ENCODE results near the gene IFFO2.

The IFFO2 gene

GRCh38 chr1:18950401-18951026, 6.0 kb downstream of the IFFO2 start:
- H3K4me3 ChIP-seq (ENCODE audit: insufficient read length, low read depth): no peak overlapping the region
- H3K4me1 ChIP-seq (ENCODE audit: insufficient read depth, insufficient read length): peaks cover 32% of the 10 kb centered on the region
- peaks cover 25% of the 10 kb centered on the region for H3K36me3 ChIP-seq (ENCODE audit: insufficient read depth, insufficient read length, low read length)
- TF ChIP-seq ZNF274 (IDR thresholded peaks at IDR 0.05; ENCODE audit: low read depth, low read length) (no peak), SUZ12 (IDR thresholded peaks at IDR 0.05; ENCODE audit: extremely low read depth, insufficient read depth, insufficient read length) (no peak), YY1 (IDR thresholded peaks at IDR 0.05; ENCODE audit: insufficient read depth, insufficient read length) (no peak)
- no peak for DNase-seq (ENCODE audit: low read depth, low spot score)
- no peaks in the 10 kb centered on the region for H3K9me3 ChIP-seq (ENCODE audit: insufficient read depth, low read length)
- peaks cover 4% of the 10 kb centered on the region for H3K27me3 ChIP-seq (ENCODE audit: insufficient read depth, insufficient read length)
- H3K9ac ChIP-seq (ENCODE audit: insufficient read length, low read depth): peak overlapping the region; percentile 56

GRCh38 chr1:18949686-18950400, 6.6 kb downstream of the IFFO2 start:
- no peak for DNase-seq (ENCODE audit: low read depth, low spot score)
- peaks cover 37% of the 10 kb centered on the region for H3K4me1 ChIP-seq (ENCODE audit: insufficient read depth, insufficient read length)
- TF ChIP-seq ZNF274 (IDR thresholded peaks at IDR 0.05; ENCODE audit: low read depth, low read length): no peak
- TF ChIP-seq SUZ12 (IDR thresholded peaks at IDR 0.05; ENCODE audit: extremely low read depth, insufficient read depth, insufficient read length): no peak
- TF ChIP-seq YY1 (IDR thresholded peaks at IDR 0.05; ENCODE audit: insufficient read depth, insufficient read length): no peak

GRCh38 chr1:18948913-18949685, 7.4 kb downstream of the IFFO2 start:
- no peak for DNase-seq (ENCODE audit: low read depth, low spot score)
- peaks cover 39% of the 10 kb centered on the region for H3K4me1 ChIP-seq (ENCODE audit: insufficient read depth, insufficient read length)
- no peak overlapping the region for H3K4me3 ChIP-seq (ENCODE audit: insufficient read length, low read depth)
- H3K9me3 ChIP-seq (ENCODE audit: insufficient read depth, low read length): no peaks in the 10 kb centered on the region
- TF ChIP-seq YY1 (IDR thresholded peaks at IDR 0.05; ENCODE audit: insufficient read depth, insufficient read length) (no peak), ZNF274 (IDR thresholded peaks at IDR 0.05; ENCODE audit: low read depth, low read length) (no peak), SUZ12 (IDR thresholded peaks at IDR 0.05; ENCODE audit: extremely low read depth, insufficient read depth, insufficient read length) (no peak)
- no peaks in the 10 kb centered on the region for H3K27me3 ChIP-seq (ENCODE audit: insufficient read depth, insufficient read length)
- H3K36me3 ChIP-seq (ENCODE audit: insufficient read depth, insufficient read length, low read length): peaks cover 21% of the 10 kb centered on the region
- peak overlapping the region; percentile 37 for H3K9ac ChIP-seq (ENCODE audit: insufficient read length, low read depth)

More at GRCh38 chr1:18949686-18950400, 6.6 kb downstream of the IFFO2 start:
- Histone ChIP-seq H3K9me3 (ENCODE audit: insufficient read depth, low read length) (no peaks in the 10 kb centered on the region), H3K9ac (ENCODE audit: insufficient read length, low read depth) (peak overlapping the region; percentile 56), H3K36me3 (ENCODE audit: insufficient read depth, insufficient read length, low read length) (peaks cover 25% of the 10 kb centered on the region), H3K27me3 (ENCODE audit: insufficient read depth, insufficient read length) (no peaks in the 10 kb centered on the region), H3K4me3 (ENCODE audit: insufficient read length, low read depth) (no peak overlapping the region)

GRCh38 chr1:18948048-18948912, 8.2 kb downstream of the IFFO2 start:
- no peak for TF ChIP-seq ZNF274 (IDR thresholded peaks at IDR 0.05; ENCODE audit: low read depth, low read length)
- TF ChIP-seq SUZ12 (IDR thresholded peaks at IDR 0.05; ENCODE audit: extremely low read depth, insufficient read depth, insufficient read length): no peak
- no peak for TF ChIP-seq YY1 (IDR thresholded peaks at IDR 0.05; ENCODE audit: insufficient read depth, insufficient read length)
- peak overlapping the region; percentile 10 for H3K9ac ChIP-seq (ENCODE audit: insufficient read length, low read depth)
- H3K36me3 ChIP-seq (ENCODE audit: insufficient read depth, insufficient read length, low read length): peaks cover 21% of the 10 kb centered on the region
- H3K4me3 ChIP-seq (ENCODE audit: insufficient read length, low read depth): no peak overlapping the region
- DNase-seq (ENCODE audit: low read depth, low spot score): no peak
- no peaks in the 10 kb centered on the region for H3K9me3 ChIP-seq (ENCODE audit: insufficient read depth, low read length)
- H3K4me1 ChIP-seq (ENCODE audit: insufficient read depth, insufficient read length): peaks cover 39% of the 10 kb centered on the region
- H3K27me3 ChIP-seq (ENCODE audit: insufficient read depth, insufficient read length): no peaks in the 10 kb centered on the region

- DNase-seq (ENCODE audit: low read depth, low spot score): no peak
- Histone ChIP-seq H3K27me3 (ENCODE audit: insufficient read depth, insufficient read length) (no peaks in the 10 kb centered on the region), H3K9ac (ENCODE audit: insufficient read length, low read depth) (no peak overlapping the region), H3K4me3 (ENCODE audit: insufficient read length, low read depth) (no peak overlapping the region), H3K4me1 (ENCODE audit: insufficient read depth, insufficient read length) (peaks cover 40% of the 10 kb centered on the region), H3K9me3 (ENCODE audit: insufficient read depth, low read length) (no peaks in the 10 kb centered on the region), H3K36me3 (ENCODE audit: insufficient read depth, insufficient read length, low read length) (peaks cover 16% of the 10 kb centered on the region)
- no peak for TF ChIP-seq YY1 (IDR thresholded peaks at IDR 0.05; ENCODE audit: insufficient read depth, insufficient read length)
These were observed 8.9 kb downstream of the IFFO2 start for GRCh38 chr1:18947570-18947969.

- H3K36me3 ChIP-seq (ENCODE audit: insufficient read depth, insufficient read length, low read length): peaks cover 11% of the 10 kb centered on the region
- H3K27me3 ChIP-seq (ENCODE audit: insufficient read depth, insufficient read length): no peaks in the 10 kb centered on the region
- no peaks in the 10 kb centered on the region for H3K9me3 ChIP-seq (ENCODE audit: insufficient read depth, low read length)
- H3K4me3 ChIP-seq (ENCODE audit: insufficient read length, low read depth): no peak overlapping the region
- no peak for DNase-seq (ENCODE audit: low read depth, low spot score)
- peaks cover 40% of the 10 kb centered on the region for H3K4me1 ChIP-seq (ENCODE audit: insufficient read depth, insufficient read length)
- TF ChIP-seq ZNF274 (IDR thresholded peaks at IDR 0.05; ENCODE audit: low read depth, low read length) (no peak), SUZ12 (IDR thresholded peaks at IDR 0.05; ENCODE audit: extremely low read depth, insufficient read depth, insufficient read length) (no peak), YY1 (IDR thresholded peaks at IDR 0.05; ENCODE audit: insufficient read depth, insufficient read length) (no peak)
- no peak overlapping the region for H3K9ac ChIP-seq (ENCODE audit: insufficient read length, low read depth)
These were observed 9.7 kb downstream of the IFFO2 start for GRCh38 chr1:18946550-18947381.
